HUES64 (cell line): ENCODE measurements around the gene ANHX.
A peak's percentile ranks its signal among the peaks of the same experiment; 100 is the strongest.

ENCODE experiments used
- H3K27ac ChIP-seq: 2 replicates; pipeline ENCODE4 v1.7.0; 2013; ENCODE audit warnings: low read depth, low read length, inconsistent platforms
- H3K27me3 ChIP-seq: 2 replicates; pipeline ENCODE4 v1.6.1; 2013; ENCODE audit warnings: mild to moderate bottlenecking, low read length; ENCODE audit not compliant: insufficient read depth
- H3K36me3 ChIP-seq: 2 replicates; pipeline ENCODE4 v1.6.1; 2013; ENCODE audit warnings: mild to moderate bottlenecking, low read length; ENCODE audit not compliant: insufficient read depth
- H3K4me1 ChIP-seq: 2 replicates; pipeline ENCODE4 v1.6.1; 2013; ENCODE audit warnings: mild to moderate bottlenecking, low read length, moderate library complexity; ENCODE audit not compliant: insufficient read depth
- H3K4me3 ChIP-seq: 2 replicates; pipeline ENCODE4 v1.5.1; 2013; ENCODE audit warnings: mild to moderate bottlenecking, low read length, moderate library complexity
- H3K9ac ChIP-seq: 2 replicates; pipeline ENCODE4 v1.6.1; 2013; ENCODE audit warnings: mild to moderate bottlenecking, low read depth, low read length
- H3K9me3 ChIP-seq: 2 replicates; pipeline ENCODE4 v1.6.1; 2013; ENCODE audit warnings: low read depth, low read length; ENCODE audit not compliant: insufficient read depth
- WGBS: fragments of 150-250, 120-280 bp; methylation state at CpG from one replicate; pipeline ENCODE4 v1.1.7; 2013; ENCODE audit warnings: missing lambda C conversion rate; 5-methylcytosine and 5-hydroxymethylcytosine counted together

The ANHX gene

GRCh38 chr12:133231001-133231400, 4.7 kb downstream of the ANHX start:
- H3K9ac ChIP-seq, result no peak overlapping the region
- no peaks in the 10 kb centered on the region for H3K27me3 ChIP-seq
- H3K4me3 ChIP-seq, result no peak overlapping the region
- no peaks in the 10 kb centered on the region for H3K4me1 ChIP-seq
- H3K9me3 ChIP-seq, result peaks cover 90% of the 10 kb centered on the region
- 72% methylated on average over 3 of the region's 3 CpGs for WGBS
- H3K27ac ChIP-seq, result no peak overlapping the region
- H3K36me3 ChIP-seq, result no peaks in the 10 kb centered on the region

- Histone ChIP-seq H3K4me1 (no peaks in the 10 kb centered on the region), H3K9me3 (peaks cover 91% of the 10 kb centered on the region), H3K9ac (no peak overlapping the region), H3K36me3 (no peaks in the 10 kb centered on the region), H3K27me3 (no peaks in the 10 kb centered on the region), H3K4me3 (no peak overlapping the region), H3K27ac (no peak overlapping the region)
- WGBS, result 71% methylated on average over 7 of the region's 7 CpGs
These were observed 8.3 kb downstream of the ANHX start for GRCh38 chr12:133227281-133227852.

GRCh38 chr12:133226690-133227089, 9.0 kb downstream of the ANHX start:
- Histone ChIP-seq H3K27ac (no peak overlapping the region), H3K9ac (no peak overlapping the region), H3K9me3 (peaks cover 91% of the 10 kb centered on the region), H3K36me3 (no peaks in the 10 kb centered on the region), H3K4me3 (no peak overlapping the region), H3K27me3 (no peaks in the 10 kb centered on the region), H3K4me1 (no peaks in the 10 kb centered on the region)
- 78% methylated on average over 8 of the region's 8 CpGs for WGBS

GRCh38 chr12:133225527-133225926, 10.2 kb downstream of the ANHX start:
- no peaks in the 10 kb centered on the region for H3K36me3 ChIP-seq
- H3K27ac ChIP-seq, result no peak overlapping the region
- no peaks in the 10 kb centered on the region for H3K4me1 ChIP-seq
- H3K9me3 ChIP-seq, result peaks cover 91% of the 10 kb centered on the region
- H3K27me3 ChIP-seq, result no peaks in the 10 kb centered on the region
- H3K9ac ChIP-seq, result no peak overlapping the region
- WGBS, result 73% methylated on average over 4 of the region's 4 CpGs
- no peak overlapping the region for H3K4me3 ChIP-seq

GRCh38 chr12:133222211-133222610, 13.5 kb downstream of the ANHX start:
- peaks cover 91% of the 10 kb centered on the region for H3K9me3 ChIP-seq
- 92% methylated on average over 10 of the region's 10 CpGs for WGBS
- H3K27ac ChIP-seq, result no peak overlapping the region
- H3K4me1 ChIP-seq, result no peaks in the 10 kb centered on the region
- H3K9ac ChIP-seq, result no peak overlapping the region
- no peaks in the 10 kb centered on the region for H3K27me3 ChIP-seq
- H3K36me3 ChIP-seq, result no peaks in the 10 kb centered on the region
- no peak overlapping the region for H3K4me3 ChIP-seq

- peaks cover 91% of the 10 kb centered on the region for H3K9me3 ChIP-seq
- H3K4me3 ChIP-seq, result no peak overlapping the region
- no peak overlapping the region for H3K9ac ChIP-seq
- no peaks in the 10 kb centered on the region for H3K36me3 ChIP-seq
- no peak overlapping the region for H3K27ac ChIP-seq
- 85% methylated on average over 16 of the region's 16 CpGs for WGBS
- no peaks in the 10 kb centered on the region for H3K27me3 ChIP-seq
- H3K4me1 ChIP-seq, result no peaks in the 10 kb centered on the region
These were observed 14.4 kb downstream of the ANHX start for GRCh38 chr12:133221241-133221640.

- no peak overlapping the region for H3K4me3 ChIP-seq
- no peaks in the 10 kb centered on the region for H3K36me3 ChIP-seq
- no peaks in the 10 kb centered on the region for H3K4me1 ChIP-seq
- no peak overlapping the region for H3K9ac ChIP-seq
- 88% methylated on average over 6 of the region's 6 CpGs for WGBS
- no peaks in the 10 kb centered on the region for H3K27me3 ChIP-seq
- H3K27ac ChIP-seq, result no peak overlapping the region
- peaks cover 91% of the 10 kb centered on the region for H3K9me3 ChIP-seq
These were observed 15.2 kb downstream of the ANHX start for GRCh38 chr12:133220521-133220920.

GRCh38 chr12:133217219-133217618, 18.5 kb downstream of the ANHX start:
- Histone ChIP-seq H3K9me3 (peaks cover 97% of the 10 kb centered on the region), H3K4me3 (no peak overlapping the region), H3K27me3 (no peaks in the 10 kb centered on the region), H3K36me3 (no peaks in the 10 kb centered on the region), H3K9ac (no peak overlapping the region), H3K27ac (no peak overlapping the region), H3K4me1 (no peaks in the 10 kb centered on the region)
- 64% methylated on average over 3 of the region's 3 CpGs for WGBS

- 81% methylated on average over 3 of the region's 3 CpGs for WGBS
- Histone ChIP-seq H3K9ac (no peak overlapping the region), H3K9me3 (peaks cover 95% of the 10 kb centered on the region), H3K27ac (no peak overlapping the region), H3K27me3 (no peaks in the 10 kb centered on the region), H3K4me1 (no peaks in the 10 kb centered on the region), H3K4me3 (no peak overlapping the region), H3K36me3 (no peaks in the 10 kb centered on the region)
These were observed 20.0 kb downstream of the ANHX start for GRCh38 chr12:133215724-133216123.

GRCh38 chr12:133206390-133206789, 29.3 kb downstream of the ANHX start:
- no peaks in the 10 kb centered on the region for H3K27me3 ChIP-seq
- no peaks in the 10 kb centered on the region for H3K4me1 ChIP-seq
- 83% methylated on average over 1 of the region's 2 CpGs for WGBS
- peaks cover 95% of the 10 kb centered on the region for H3K9me3 ChIP-seq
- H3K9ac ChIP-seq, result no peak overlapping the region
- H3K36me3 ChIP-seq, result peaks cover 45% of the 10 kb centered on the region
- no peak overlapping the region for H3K27ac ChIP-seq
- H3K4me3 ChIP-seq, result peak overlapping the region; percentile 11; the same call in 1 of the 2 replicates

- Histone ChIP-seq H3K4me3 (peak overlapping the region; percentile 28), H3K27ac (no peak overlapping the region), H3K27me3 (no peaks in the 10 kb centered on the region), H3K9ac (no peak overlapping the region), H3K9me3 (peaks cover 88% of the 10 kb centered on the region), H3K4me1 (no peaks in the 10 kb centered on the region), H3K36me3 (peaks cover 57% of the 10 kb centered on the region)
- WGBS, result no CpG with 5 or more reads among the region's 1 CpG
These were observed 31.4 kb downstream of the ANHX start for GRCh38 chr12:133204264-133204603.
